H7 (cell line): ENCODE data around the gene HDAC1. TPM values are rescaled to one million over a fixed set of nuclear protein-coding genes. Genes with fewer than 3 reads are reported as not detected.
A peak's percentile ranks its signal among the peaks of the same experiment; 100 is the strongest.
"Not testable (repeated sequence)": the region's sequence is repeated elsewhere in the genome, so short reads cannot be mapped to it uniquely, and the experiment has no call there.

Experiments used
- DNase-seq: peaks from one replicate; pipeline ENCODE4 v3.0.0; 2012
- H3K27me3 ChIP-seq: 2 replicates; pipeline ENCODE4 v1.6.0; 2011; ENCODE audit warnings: mild to moderate bottlenecking, low read length; ENCODE audit not compliant: control insufficient read depth, insufficient read depth
- H3K36me3 ChIP-seq: replicated peaks from 2 replicates; pipeline ENCODE4 v1.5.1; 2011; ENCODE audit warnings: low read length; ENCODE audit not compliant: control insufficient read depth, insufficient read depth
- H3K4me3 ChIP-seq: 2 replicates; pipeline ENCODE4 v1.5.1; 2011; ENCODE audit warnings: low read depth, mild to moderate bottlenecking, control low read depth, low read length, moderate library complexity; ENCODE audit not compliant: insufficient read depth
- total RNA-seq: library from RNA; depleted of rRNA; stranded (reverse); fragments of >200 nt; shearing (Covaris generic); gene quantifications from 2 replicates; pipeline ENCODE4 v1.2.3, GENCODE V29; 2014

Gene HDAC1
- total RNA-seq, 1 experiment from 2014 or later, result 133 TPM

GRCh38 chr1:32341186-32341757 lies 49.4 kb downstream of the HDAC1 start:
- peaks cover 10% of the 10 kb centered on the region for H3K27me3 ChIP-seq
- no peaks in the 10 kb centered on the region for H3K36me3 ChIP-seq
- H3K4me3 ChIP-seq, result no peak overlapping the region
- DNase-seq, result no peak

DNA sequence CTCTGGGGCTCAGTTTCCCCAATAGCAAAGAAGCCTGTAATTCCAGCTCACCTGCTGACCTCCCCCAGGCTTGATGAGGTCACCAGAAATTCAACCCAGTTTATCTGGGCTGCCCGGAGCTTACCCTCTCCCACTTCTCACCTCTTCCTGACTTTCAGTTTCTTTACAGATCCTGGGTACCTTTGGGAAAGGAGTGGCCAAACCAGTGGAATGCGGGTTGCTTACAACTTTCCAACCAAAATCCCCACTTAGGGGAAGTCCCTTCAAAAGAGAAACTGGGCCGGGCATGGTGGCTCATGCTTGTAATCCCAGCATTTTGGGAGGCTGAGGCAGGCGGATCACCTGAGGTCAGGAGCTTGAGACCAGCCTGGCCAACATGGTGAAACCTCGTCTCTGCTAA lies 50.1 kb downstream of the HDAC1 start:
- no peaks in the 10 kb centered on the region for H3K36me3 ChIP-seq
- DNase-seq, result no peak
- peaks cover 4% of the 10 kb centered on the region for H3K27me3 ChIP-seq
- H3K4me3 ChIP-seq, result no peak overlapping the region

DNA sequence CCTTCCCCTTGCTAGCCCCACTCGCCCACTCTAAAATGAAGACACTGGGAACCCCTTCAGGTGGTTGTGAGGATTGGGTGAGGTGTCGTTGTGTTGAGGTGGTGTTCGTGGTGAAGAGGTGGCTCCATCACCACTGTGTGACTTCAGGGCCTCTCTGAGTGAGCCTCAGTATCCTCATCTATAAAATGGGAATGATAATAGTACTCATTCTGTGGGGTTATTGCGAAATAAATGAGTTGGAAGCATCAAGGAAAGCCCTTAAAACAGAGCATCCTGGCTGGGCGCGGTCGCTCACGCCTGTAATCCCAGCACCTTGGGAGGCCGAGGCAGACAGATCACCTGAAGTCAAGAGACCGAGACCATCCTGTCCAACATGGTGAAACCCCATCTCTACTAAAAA lies 50.8 kb downstream of the HDAC1 start:
- peaks cover 2% of the 10 kb centered on the region; the same call in 1 of the 2 replicates for H3K27me3 ChIP-seq
- no peak overlapping the region for H3K4me3 ChIP-seq
- DNase-seq, result no peak
- H3K36me3 ChIP-seq, result no peaks in the 10 kb centered on the region

- H3K27me3 ChIP-seq, result peaks cover 6% of the 10 kb centered on the region; the same call in 1 of the 2 replicates
- no peak overlapping the region for H3K4me3 ChIP-seq
- H3K36me3 ChIP-seq, result no peaks in the 10 kb centered on the region
- no peak for DNase-seq
Measured at GRCh38 chr1:32345289-32345827, 53.5 kb downstream of the HDAC1 start.

- Histone ChIP-seq H3K27me3 (peaks cover 11% of the 10 kb centered on the region), H3K36me3 (no peaks in the 10 kb centered on the region), H3K4me3 (no peak overlapping the region)
- no peak for DNase-seq
Measured at GRCh38 chr1:32346532-32347157, 54.8 kb downstream of the HDAC1 start.

DNA sequence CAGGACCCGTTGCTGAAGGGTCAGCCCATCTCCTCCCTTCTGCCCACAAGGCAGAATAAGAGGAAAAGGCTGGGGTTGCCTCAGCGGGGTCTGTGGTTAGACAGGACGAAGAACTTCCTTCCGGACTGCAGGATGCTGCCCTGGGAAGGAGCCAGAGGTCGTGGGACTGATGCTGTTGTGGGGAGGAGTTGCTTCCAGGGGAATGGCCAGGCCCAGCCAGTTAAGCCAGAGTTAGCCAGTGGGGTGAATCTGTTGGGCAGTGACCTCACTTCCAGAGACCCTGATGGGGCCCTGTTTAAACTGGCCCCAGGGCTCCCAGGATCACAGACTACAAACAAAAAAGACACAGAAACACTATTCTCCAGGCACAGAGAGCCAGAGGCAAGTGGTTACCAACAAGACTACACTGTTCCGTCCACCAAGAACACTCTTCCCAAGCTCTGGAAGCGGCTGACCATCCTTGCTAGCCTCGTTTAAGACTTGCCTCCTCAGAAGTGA lies 57.4 kb downstream of the HDAC1 start:
- H3K36me3 ChIP-seq, result no peaks in the 10 kb centered on the region
- DNase-seq, result no peak
- no peak overlapping the region for H3K4me3 ChIP-seq
- peaks cover 11% of the 10 kb centered on the region for H3K27me3 ChIP-seq

- DNase-seq, result peak; percentile 98
- Histone ChIP-seq H3K27me3 (peaks cover 9% of the 10 kb centered on the region), H3K4me3 (peak overlapping the region; percentile 62), H3K36me3 (no peaks in the 10 kb centered on the region)
Measured at GRCh38 chr1:32350785-32351398, 59.0 kb downstream of the HDAC1 start.

DNA sequence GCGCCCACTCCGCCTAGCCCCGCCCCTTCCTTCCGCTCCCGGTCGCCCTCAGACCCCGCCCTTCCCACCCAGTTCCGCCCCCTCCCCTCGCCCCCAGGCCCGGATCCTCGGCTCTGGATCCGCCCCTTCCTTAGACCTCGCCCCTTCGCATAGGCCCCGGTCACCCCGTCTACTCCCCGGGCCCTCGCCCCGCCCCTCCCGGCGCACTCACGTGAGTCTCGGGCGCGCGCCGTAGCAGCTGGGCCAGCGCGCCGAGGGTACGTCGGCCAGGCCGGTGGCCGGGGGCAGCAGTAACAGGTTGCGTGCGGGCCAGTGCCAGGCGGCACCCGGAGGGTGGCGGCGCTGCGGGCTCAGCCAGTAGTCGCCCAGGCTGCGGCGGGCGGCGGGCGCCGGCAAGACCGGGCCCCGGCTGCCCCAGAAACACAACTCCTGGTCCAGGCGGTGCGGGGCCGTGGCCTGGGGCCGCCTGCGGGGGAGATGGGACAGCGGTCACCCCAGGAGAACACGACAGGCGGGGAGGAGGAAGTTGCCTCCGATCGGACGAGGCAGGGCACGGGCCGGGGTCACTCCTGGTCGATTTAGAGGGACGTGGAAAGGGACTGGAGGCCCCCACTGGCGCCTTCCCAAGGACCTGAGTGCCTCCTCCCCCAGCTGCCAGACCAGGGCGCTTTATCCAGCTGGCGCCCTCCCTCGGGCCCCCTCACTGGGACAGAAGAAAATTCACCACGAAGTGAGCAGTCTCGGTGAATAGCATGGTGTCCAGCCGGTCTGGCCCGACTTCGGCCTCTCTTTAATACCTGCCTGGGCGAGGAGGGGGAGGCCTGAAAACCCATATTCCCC lies 59.7 kb downstream of the HDAC1 start:
- H3K36me3 ChIP-seq, result no peaks in the 10 kb centered on the region
- peak; percentile 100 for DNase-seq
- peak overlapping the region; percentile 69 for H3K4me3 ChIP-seq
- H3K27me3 ChIP-seq, result peaks cover 9% of the 10 kb centered on the region

DNA sequence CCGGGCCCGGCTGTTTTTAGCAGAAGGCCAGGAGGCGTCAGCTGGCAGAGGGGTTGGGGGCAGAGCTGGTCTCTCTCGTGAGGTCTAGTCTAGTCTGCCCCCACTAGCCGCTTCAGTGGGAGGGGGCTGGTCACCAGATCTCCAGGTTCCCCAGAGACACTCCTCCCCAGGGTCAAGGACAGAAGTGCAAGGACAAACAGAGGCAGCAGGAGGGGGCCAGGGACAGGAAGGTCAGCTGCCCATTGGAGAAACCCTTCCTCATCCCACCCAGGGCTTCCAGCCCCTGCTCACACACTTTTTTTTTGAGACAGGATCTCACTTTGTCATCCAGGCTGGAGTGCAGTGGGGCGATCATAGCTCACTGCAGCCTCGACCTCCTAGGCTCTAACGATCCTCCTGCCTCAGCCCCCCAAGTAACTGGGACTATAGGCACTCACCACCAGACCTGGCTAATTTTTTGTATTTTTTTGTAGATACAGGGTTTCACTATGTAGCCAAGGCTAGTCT lies 60.4 kb downstream of the HDAC1 start:
- H3K4me3 ChIP-seq, result peak overlapping the region; percentile 69
- peak; percentile 47 for DNase-seq
- no peaks in the 10 kb centered on the region for H3K36me3 ChIP-seq
- H3K27me3 ChIP-seq, result peaks cover 9% of the 10 kb centered on the region

GRCh38 chr1:32352831-32353383 lies 61.0 kb downstream of the HDAC1 start:
- no peaks in the 10 kb centered on the region for H3K36me3 ChIP-seq
- H3K27me3 ChIP-seq, result peaks cover 9% of the 10 kb centered on the region
- no peak for DNase-seq
- no peak overlapping the region for H3K4me3 ChIP-seq

DNA sequence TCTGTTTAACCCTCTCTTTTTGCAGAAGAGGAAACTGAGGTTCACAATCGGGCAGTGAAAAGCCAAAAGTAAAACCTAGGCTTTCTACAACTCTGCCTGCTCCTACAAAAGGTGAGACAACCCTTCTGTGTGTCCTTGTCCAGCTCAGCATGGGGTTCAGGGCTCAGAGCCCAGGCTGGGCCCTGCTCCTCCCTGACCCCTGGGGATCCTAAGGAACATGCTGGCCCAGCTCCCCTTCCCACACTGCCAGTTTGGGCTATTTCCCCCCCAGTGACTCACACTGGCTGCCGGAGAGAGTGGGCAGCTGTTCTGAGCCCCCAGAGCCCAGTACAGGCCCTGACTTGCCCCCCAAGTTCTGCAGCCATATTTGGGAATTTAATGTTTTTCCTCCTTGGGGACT lies 61.5 kb downstream of the HDAC1 start:
- Histone ChIP-seq H3K27me3 (peaks cover 7% of the 10 kb centered on the region), H3K36me3 (no peaks in the 10 kb centered on the region), H3K4me3 (no peak overlapping the region)
- DNase-seq, result no peak

DNA sequence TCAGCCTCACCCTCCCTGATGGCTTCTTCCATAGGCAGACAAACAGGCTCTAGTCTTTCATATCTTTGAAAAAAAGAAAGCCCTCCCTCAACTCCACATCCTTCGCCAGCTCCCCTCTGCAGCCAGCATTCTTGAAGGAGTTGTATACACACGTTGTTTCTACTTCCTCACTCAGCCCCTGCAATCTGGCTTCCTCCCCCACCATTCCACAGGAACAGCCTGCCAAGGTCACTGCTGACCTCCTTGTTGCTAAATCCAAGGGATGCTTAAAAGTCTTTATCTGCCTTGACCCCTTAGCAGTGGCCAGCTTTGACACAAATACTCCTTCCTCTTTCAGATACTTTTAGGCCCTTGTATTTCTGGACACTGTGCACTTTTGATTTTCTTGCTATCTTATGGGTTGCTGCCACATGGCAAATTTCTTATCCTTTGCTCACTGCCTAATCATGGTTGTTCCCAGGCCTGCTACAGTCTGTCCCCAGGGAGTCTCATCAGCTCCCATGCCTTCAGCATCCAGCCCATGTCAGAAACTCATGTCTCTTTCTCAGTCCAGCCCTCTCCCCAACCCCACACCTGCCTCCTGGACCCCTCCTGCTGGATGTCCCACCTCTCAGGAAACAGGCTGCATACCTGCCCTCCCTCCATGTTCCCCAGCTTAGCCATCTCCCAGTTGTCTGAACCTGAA lies 62.1 kb downstream of the HDAC1 start:
- peaks cover 6% of the 10 kb centered on the region for H3K27me3 ChIP-seq

GRCh38 chr1:32355778-32356177 lies 63.9 kb downstream of the HDAC1 start:
- H3K4me3 ChIP-seq, H3K36me3 ChIP-seq, H3K27me3 ChIP-seq, DNase-seq: not testable (repeated sequence)

More for the DNA sequence above, 62.1 kb downstream of the HDAC1 start:
- no peak overlapping the region for H3K4me3 ChIP-seq
- H3K36me3 ChIP-seq, result no peaks in the 10 kb centered on the region
- no peak for DNase-seq
